ENCODE data around the gene PCDH9.

DNA sequence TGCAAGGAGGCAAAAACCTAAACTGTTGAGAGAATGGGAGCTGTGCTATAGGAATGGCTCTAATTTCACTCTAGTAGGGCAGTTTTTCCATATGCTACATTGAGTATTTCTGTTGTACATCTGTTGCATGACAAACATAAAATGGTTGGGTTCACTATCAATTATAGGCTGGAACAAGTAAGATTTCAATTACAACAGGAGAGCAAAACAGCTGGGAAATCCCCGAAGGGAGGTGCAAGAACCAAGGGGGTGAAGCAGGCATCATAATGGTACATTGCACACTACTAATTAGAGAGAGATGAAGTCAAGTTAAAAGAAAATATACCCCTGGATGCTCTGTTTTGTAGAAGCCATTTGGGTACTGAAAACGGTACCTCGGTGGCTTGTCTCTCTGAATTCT, 389.5 kb downstream of the PCDH9 start:
- TF ChIP-seq EZH2 (IDR thresholded peaks at IDR 0.05; ENCODE audit: borderline replicate concordance, low read length) = no peak
- TF ChIP-seq, protein P1, sequence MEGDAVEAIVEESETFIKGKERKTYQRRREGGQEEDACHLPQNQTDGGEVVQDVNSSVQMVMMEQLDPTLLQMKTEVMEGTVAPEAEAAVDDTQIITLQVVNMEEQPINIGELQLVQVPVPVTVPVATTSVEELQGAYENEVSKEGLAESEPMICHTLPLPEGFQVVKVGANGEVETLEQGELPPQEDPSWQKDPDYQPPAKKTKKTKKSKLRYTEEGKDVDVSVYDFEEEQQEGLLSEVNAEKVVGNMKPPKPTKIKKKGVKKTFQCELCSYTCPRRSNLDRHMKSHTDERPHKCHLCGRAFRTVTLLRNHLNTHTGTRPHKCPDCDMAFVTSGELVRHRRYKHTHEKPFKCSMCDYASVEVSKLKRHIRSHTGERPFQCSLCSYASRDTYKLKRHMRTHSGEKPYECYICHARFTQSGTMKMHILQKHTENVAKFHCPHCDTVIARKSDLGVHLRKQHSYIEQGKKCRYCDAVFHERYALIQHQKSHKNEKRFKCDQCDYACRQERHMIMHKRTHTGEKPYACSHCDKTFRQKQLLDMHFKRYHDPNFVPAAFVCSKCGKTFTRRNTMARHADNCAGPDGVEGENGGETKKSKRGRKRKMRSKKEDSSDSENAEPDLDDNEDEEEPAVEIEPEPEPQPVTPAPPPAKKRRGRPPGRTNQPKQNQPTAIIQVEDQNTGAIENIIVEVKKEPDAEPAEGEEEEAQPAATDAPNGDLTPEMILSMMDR (conservative IDR thresholded peaks at IDR 0.05 in 1 of 2, IDR thresholded peaks at IDR 0.05 in 1 of 2; ENCODE audit: extremely low read depth in 1 of 2, insufficient read depth in 1 of 2, low read depth in 1 of 2, low read length in 2 of 2) = no peak

Measured in mammary epithelial cell (primary cell).